ENCODE data around the gene UQCR10. TPM values are rescaled to one million over a fixed set of nuclear protein-coding genes. Genes with fewer than 3 reads are reported as not detected.
A peak's percentile ranks its signal among the peaks of the same experiment; 100 is the strongest.

The UQCR10 gene
- total RNA-seq, 2 experiments from 2014 or later, result 94.2 to 94.9 TPM

GRCh38 chr22:29801153-29801552 is 34.0 kb downstream of the UQCR10 start:
- Mint-ChIP-seq H3K4me1 (peaks cover 24% of the 10 kb centered on the region), H3K27me3 (no peaks in the 10 kb centered on the region), H3K9me3 (ENCODE audit: low read depth) (no peaks in the 10 kb centered on the region), H3K36me3 (peaks cover 31% of the 10 kb centered on the region), H3K27ac (no peak overlapping the region), H3K4me3 (no peak overlapping the region)
- ATAC-seq, result no peak
- CTCF ChIA-PET, result no interaction called here
- no peak for DNase-seq

- no peaks in the 10 kb centered on the region for H3K9me3 Mint-ChIP-seq (ENCODE audit: low read depth)
- H3K27ac Mint-ChIP-seq, result no peak overlapping the region
- peaks cover 24% of the 10 kb centered on the region for H3K4me1 Mint-ChIP-seq
- DNase-seq, result no peak
- CTCF ChIA-PET, result no interaction called here
- ATAC-seq, result no peak
- no peaks in the 10 kb centered on the region for H3K27me3 Mint-ChIP-seq
- no peak overlapping the region for H3K4me3 Mint-ChIP-seq
- peaks cover 34% of the 10 kb centered on the region for H3K36me3 Mint-ChIP-seq
Observed at GRCh38 chr22:29801796-29802195, 34.6 kb downstream of the UQCR10 start.

GRCh38 chr22:29803190-29803589 is 36.0 kb downstream of the UQCR10 start:
- Mint-ChIP-seq H3K27me3 (no peaks in the 10 kb centered on the region), H3K36me3 (peaks cover 35% of the 10 kb centered on the region), H3K27ac (no peak overlapping the region), H3K4me1 (peaks cover 15% of the 10 kb centered on the region), H3K9me3 (ENCODE audit: low read depth) (no peaks in the 10 kb centered on the region), H3K4me3 (no peak overlapping the region)
- no peak for ATAC-seq
- CTCF ChIA-PET, result no interaction called here
- no peak for DNase-seq

- peaks cover 32% of the 10 kb centered on the region for H3K36me3 Mint-ChIP-seq
- ATAC-seq, result no peak
Observed at GRCh38 chr22:29804985-29805384, 37.8 kb downstream of the UQCR10 start.

GRCh38 chr22:29806196-29806595 is 39.0 kb downstream of the UQCR10 start:
- CTCF ChIA-PET, result no interaction called here
- no peak for ATAC-seq

More at GRCh38 chr22:29804985-29805384, 37.8 kb downstream of the UQCR10 start:
- peaks cover 1% of the 10 kb centered on the region for H3K4me1 Mint-ChIP-seq
- H3K4me3 Mint-ChIP-seq, result no peak overlapping the region
- H3K27ac Mint-ChIP-seq, result no peak overlapping the region
- no peaks in the 10 kb centered on the region for H3K27me3 Mint-ChIP-seq
- CTCF ChIA-PET, result no interaction called here
- H3K9me3 Mint-ChIP-seq (ENCODE audit: low read depth), result no peaks in the 10 kb centered on the region
- no peak for DNase-seq

GRCh38 chr22:29810216-29810615 is 43.0 kb downstream of the UQCR10 start:
- CTCF ChIA-PET, result interaction anchor here (1.0 kb wide), 1 partner anchor 14 kb away, joined by 3 read pairs; no protein-coding TSS in a partner anchor
- ATAC-seq (no peak), DNase-seq (no peak)
- H3K4me3 Mint-ChIP-seq, result no peak overlapping the region
- no peak overlapping the region for H3K27ac Mint-ChIP-seq
- H3K36me3 Mint-ChIP-seq, result peaks cover 31% of the 10 kb centered on the region
- no peaks in the 10 kb centered on the region for H3K9me3 Mint-ChIP-seq (ENCODE audit: low read depth)
- no peaks in the 10 kb centered on the region for H3K27me3 Mint-ChIP-seq
- peaks cover 1% of the 10 kb centered on the region for H3K4me1 Mint-ChIP-seq

More at GRCh38 chr22:29806196-29806595, 39.0 kb downstream of the UQCR10 start:
- H3K36me3 Mint-ChIP-seq, result peaks cover 28% of the 10 kb centered on the region
- H3K4me3 Mint-ChIP-seq, result no peak overlapping the region
- no peak for DNase-seq
- no peaks in the 10 kb centered on the region for H3K27me3 Mint-ChIP-seq
- no peak overlapping the region for H3K27ac Mint-ChIP-seq
- H3K4me1 Mint-ChIP-seq, result peaks cover 1% of the 10 kb centered on the region
- no peaks in the 10 kb centered on the region for H3K9me3 Mint-ChIP-seq (ENCODE audit: low read depth)

GRCh38 chr22:29811377-29811776 is 44.2 kb downstream of the UQCR10 start:
- Mint-ChIP-seq H3K27me3 (no peaks in the 10 kb centered on the region), H3K36me3 (peaks cover 23% of the 10 kb centered on the region), H3K27ac (no peak overlapping the region), H3K9me3 (ENCODE audit: low read depth) (no peaks in the 10 kb centered on the region), H3K4me3 (no peak overlapping the region), H3K4me1 (peaks cover 1% of the 10 kb centered on the region)
- CTCF ChIA-PET, result no interaction called here
- no peak for ATAC-seq
- no peak for DNase-seq

- Mint-ChIP-seq H3K36me3 (peaks cover 21% of the 10 kb centered on the region), H3K4me1 (no peaks in the 10 kb centered on the region), H3K27me3 (no peaks in the 10 kb centered on the region), H3K9me3 (ENCODE audit: low read depth) (no peaks in the 10 kb centered on the region), H3K27ac (no peak overlapping the region), H3K4me3 (no peak overlapping the region)
- ATAC-seq (no peak), DNase-seq (no peak)
- CTCF ChIA-PET, result no interaction called here
Observed at GRCh38 chr22:29813126-29813525, 46.0 kb downstream of the UQCR10 start.

GRCh38 chr22:29813563-29813962 is 46.4 kb downstream of the UQCR10 start:
- DNase-seq (no peak), ATAC-seq (no peak)
- Mint-ChIP-seq H3K36me3 (peaks cover 21% of the 10 kb centered on the region), H3K4me1 (no peaks in the 10 kb centered on the region), H3K9me3 (ENCODE audit: low read depth) (no peaks in the 10 kb centered on the region), H3K27ac (no peak overlapping the region), H3K27me3 (no peaks in the 10 kb centered on the region), H3K4me3 (no peak overlapping the region)
- CTCF ChIA-PET, result no interaction called here

GRCh38 chr22:29814003-29814402 is 46.8 kb downstream of the UQCR10 start:
- H3K27ac Mint-ChIP-seq, result no peak overlapping the region
- CTCF ChIA-PET, result no interaction called here

GRCh38 chr22:29815580-29815979 is 48.4 kb downstream of the UQCR10 start:
- DNase-seq (no peak), ATAC-seq (no peak)
- Mint-ChIP-seq H3K9me3 (ENCODE audit: low read depth) (no peaks in the 10 kb centered on the region), H3K27me3 (no peaks in the 10 kb centered on the region), H3K4me3 (no peak overlapping the region), H3K4me1 (peaks cover 4% of the 10 kb centered on the region), H3K27ac (no peak overlapping the region), H3K36me3 (peaks cover 27% of the 10 kb centered on the region)
- CTCF ChIA-PET, result interaction anchor here (0.8 kb wide), 1 partner anchor 43 kb away, joined by 3 read pairs; no protein-coding TSS in a partner anchor

More at GRCh38 chr22:29814003-29814402, 46.8 kb downstream of the UQCR10 start:
- DNase-seq, result no peak
- H3K9me3 Mint-ChIP-seq (ENCODE audit: low read depth), result no peaks in the 10 kb centered on the region
- no peak for ATAC-seq
- H3K27me3 Mint-ChIP-seq, result no peaks in the 10 kb centered on the region
- H3K4me1 Mint-ChIP-seq, result peaks cover 2% of the 10 kb centered on the region
- peaks cover 25% of the 10 kb centered on the region for H3K36me3 Mint-ChIP-seq
- no peak overlapping the region for H3K4me3 Mint-ChIP-seq

- Mint-ChIP-seq H3K4me3 (no peak overlapping the region), H3K36me3 (peaks cover 28% of the 10 kb centered on the region), H3K4me1 (peaks cover 8% of the 10 kb centered on the region), H3K27ac (no peak overlapping the region), H3K9me3 (ENCODE audit: low read depth) (no peaks in the 10 kb centered on the region), H3K27me3 (no peaks in the 10 kb centered on the region)
- DNase-seq, result no peak
- ATAC-seq, result no peak
- CTCF ChIA-PET, result interaction anchor here (0.8 kb wide), 1 partner anchor 44 kb away, joined by 3 read pairs; no protein-coding TSS in a partner anchor
Observed at GRCh38 chr22:29816128-29816527, 49.0 kb downstream of the UQCR10 start.

- Mint-ChIP-seq H3K27ac (no peak overlapping the region), H3K9me3 (ENCODE audit: low read depth) (no peaks in the 10 kb centered on the region), H3K4me3 (no peak overlapping the region), H3K4me1 (peaks cover 12% of the 10 kb centered on the region), H3K36me3 (peaks cover 32% of the 10 kb centered on the region), H3K27me3 (no peaks in the 10 kb centered on the region)
- CTCF ChIA-PET, result interaction anchor here (0.8 kb wide), 1 partner anchor 44 kb away, joined by 3 read pairs; no protein-coding TSS in a partner anchor
- ATAC-seq, result no peak
- DNase-seq, result no peak
Observed at GRCh38 chr22:29816539-29816938, 49.4 kb downstream of the UQCR10 start.

GRCh38 chr22:29816980-29817379 is 49.8 kb downstream of the UQCR10 start:
- DNase-seq (no peak), ATAC-seq (no peak)
- Mint-ChIP-seq H3K4me3 (no peak overlapping the region), H3K9me3 (ENCODE audit: low read depth) (no peaks in the 10 kb centered on the region), H3K27ac (peak overlapping the region; percentile 41), H3K36me3 (peaks cover 33% of the 10 kb centered on the region), H3K27me3 (no peaks in the 10 kb centered on the region), H3K4me1 (peaks cover 16% of the 10 kb centered on the region)
- CTCF ChIA-PET, result no interaction called here

GRCh38 chr22:29817724-29818123 is 50.6 kb downstream of the UQCR10 start:
- CTCF ChIA-PET, result interaction anchor here (0.7 kb wide), 1 partner anchor 579 kb away, joined by 5 read pairs; the partner anchor contains the start of gene SEC14L2
- Mint-ChIP-seq H3K9me3 (ENCODE audit: low read depth) (no peaks in the 10 kb centered on the region), H3K27me3 (no peaks in the 10 kb centered on the region), H3K4me1 (peaks cover 19% of the 10 kb centered on the region), H3K4me3 (no peak overlapping the region), H3K36me3 (peaks cover 33% of the 10 kb centered on the region), H3K27ac (no peak overlapping the region)
- DNase-seq (no peak), ATAC-seq (no peak)

All from activated CD8-positive, alpha-beta memory T cell treated with anti-CD3 and anti-CD28 coated beads, Interleukin-2, amount 10 ng/mL, durations not matched to agents 7 days and 5 days (primary cell).